SK-N-SH (cell line): ENCODE measurements around the gene ABLIM2. TPM values are rescaled to one million over a fixed set of nuclear protein-coding genes. Genes with fewer than 3 reads are reported as not detected.

Source experiments
- CTCF ChIA-PET: fragments of 300-600, 350-600 bp; formaldehyde crosslinking; extraction: SDS; loops from one replicate; lab custom pipeline; 2021; lab: Yijun Ruan, JAX
- POLR2A ChIA-PET: fragments of 350-600 bp; sonication (Branson Sonifier 250); formaldehyde crosslinking; extraction: SDS; loops from one replicate; lab custom pipeline; 2020; ENCODE audit warnings: antibody characterized with exemption, inconsistent platforms; lab: Yijun Ruan, JAX
- DNase-seq: peaks from one replicate; pipeline ENCODE4 v3.0.0; 2012
- H2AFZ ChIP-seq: fragments of 200-600 bp; sonication (generic); 2 replicates; pipeline ENCODE4 v1.8.1; 2016; ENCODE audit warnings: antibody characterized with exemption, mild to moderate bottlenecking, low read depth
- H3F3A ChIP-seq: fragments of 200-600 bp; sonication (generic); replicated peaks from 2 replicates; pipeline ENCODE3; 2016; ENCODE audit warnings: antibody characterized with exemption, mild to moderate bottlenecking; ENCODE audit not compliant: insufficient read depth
- H3K27ac ChIP-seq, 2 experiments: fragments of 200-500 bp in 1 of 2; fragments of 200-600 bp in 1 of 2; sonication (Bioruptor generic) in 1 of 2; sonication (generic), shearing (Covaris generic) in 1 of 2; 2 replicates each; pipeline versions ENCODE4 v1.5.1 to v1.6.1; 2014 to 2016; ENCODE audit warnings: low read depth in 2 of 2, inconsistent platforms in 1 of 2, low read length in 1 of 2, mild to moderate bottlenecking in 1 of 2, mixed read lengths in 1 of 2
- H3K27me3 ChIP-seq: fragments of 200-600 bp; sonication (generic), shearing (Covaris generic); 2 replicates; pipeline ENCODE4 v1.6.1; 2016; ENCODE audit warnings: mixed run types; ENCODE audit not compliant: insufficient read depth
- H3K36me3 ChIP-seq, 2 experiments: fragments of 200-500 bp in 1 of 2; fragments of 200-600 bp in 1 of 2; sonication (Bioruptor generic) in 1 of 2; sonication (generic) in 1 of 2; replicated peaks in 1 of 2; 2 replicates each; pipeline versions ENCODE3 to v1.5.1; 2014 to 2016; ENCODE audit warnings: low read length in 1 of 2, mild to moderate bottlenecking in 1 of 2; ENCODE audit not compliant: insufficient read depth in 2 of 2, control insufficient read depth in 1 of 2
- H3K4me1 ChIP-seq, 2 experiments: fragments of 200-500 bp in 1 of 2; fragments of 200-600 bp in 1 of 2; sonication (Bioruptor generic) in 1 of 2; sonication (generic), shearing (Covaris generic) in 1 of 2; 2 replicates each; pipeline versions ENCODE4 v1.5.1 to v1.6.1; 2014 to 2016; ENCODE audit warnings: low read depth in 1 of 2, low read length in 1 of 2, mixed run types in 1 of 2; ENCODE audit not compliant: insufficient read depth in 2 of 2, control insufficient read depth in 1 of 2
- H3K4me2 ChIP-seq: fragments of 200-600 bp; sonication (generic), shearing (Covaris generic); 2 replicates; pipeline ENCODE4 v1.6.1; 2017; ENCODE audit warnings: mixed run types
- H3K4me3 ChIP-seq, 2 experiments: fragments of 200-500 bp in 1 of 2; fragments of 200-600 bp in 1 of 2; sonication (Bioruptor generic) in 1 of 2; sonication (generic), shearing (Covaris generic) in 1 of 2; 2 replicates each; pipeline versions ENCODE4 v1.5.1 to v1.8.1; 2014 to 2016; ENCODE audit warnings: low read depth in 2 of 2, inconsistent platforms in 1 of 2, low read length in 1 of 2, mild to moderate bottlenecking in 1 of 2, mixed read lengths in 1 of 2, moderate library complexity in 1 of 2
- H3K79me2 ChIP-seq: fragments of 200-600 bp; sonication (generic); 2 replicates; pipeline ENCODE4 v1.8.1; 2017; ENCODE audit warnings: mild to moderate bottlenecking; ENCODE audit not compliant: insufficient read depth
- H3K9ac ChIP-seq: fragments of 200-600 bp; sonication (generic); 2 replicates; pipeline ENCODE4 v1.6.1; 2017; ENCODE audit warnings: mixed run types
- H3K9me2 ChIP-seq: fragments of 200-600 bp; sonication (generic); 2 replicates; pipeline ENCODE4 v1.6.1; 2017; ENCODE audit warnings: mixed run types
- H3K9me3 ChIP-seq: fragments of 200-600 bp; sonication (generic); 2 replicates; pipeline ENCODE4 v1.6.1; 2017; ENCODE audit warnings: mixed run types, mild to moderate bottlenecking, moderate library complexity
- H4K20me1 ChIP-seq: fragments of 200-600 bp; sonication (generic); 2 replicates; pipeline ENCODE4 v1.6.1; 2017; ENCODE audit warnings: mild to moderate bottlenecking, mixed run types; ENCODE audit not compliant: insufficient read depth
- EP300 ChIP-seq, 2 experiments: IDR thresholded peaks; 2 replicates each; pipeline versions ENCODE4 v1.4.0 to v1.6.1; 2012; ENCODE audit warnings: borderline replicate concordance in 1 of 2, low read depth in 1 of 2, low read length in 1 of 2
- FOSL2 ChIP-seq: IDR thresholded peaks from 2 replicates; pipeline ENCODE4 v1.4.0; 2012; ENCODE audit warnings: low read depth, mild to moderate bottlenecking, moderate library complexity, borderline replicate concordance
- FOXJ3 ChIP-seq: sonication (generic); formaldehyde crosslinking; IDR thresholded peaks from 2 replicates; pipeline ENCODE4 v1.5.1; 2020; ENCODE audit warnings: mild to moderate bottlenecking, missing genetic modification reagents
- GATA2 ChIP-seq: sonication (generic); formaldehyde crosslinking; IDR thresholded peaks from 2 replicates; pipeline ENCODE4 v1.5.0; 2020; ENCODE audit warnings: mild to moderate bottlenecking, missing genetic modification reagents
- JUND ChIP-seq: IDR thresholded peaks from 2 replicates; pipeline ENCODE4 v1.4.0; 2012
- MAX ChIP-seq: IDR thresholded peaks from 2 replicates; pipeline ENCODE4 v1.4.0; 2012; ENCODE audit warnings: low read depth
- MEF2A ChIP-seq: IDR thresholded peaks from 2 replicates; pipeline ENCODE4 v1.4.0; 2012; ENCODE audit warnings: low read depth, borderline replicate concordance
- NFIC ChIP-seq: IDR thresholded peaks from 2 replicates; pipeline ENCODE4 v1.4.0; 2012; ENCODE audit warnings: borderline replicate concordance
- POLR2AphosphoS5 ChIP-seq: IDR thresholded peaks from 2 replicates; pipeline ENCODE4 v1.6.1; 2012; ENCODE audit warnings: low read depth, low read length
- RAD21 ChIP-seq: IDR thresholded peaks from 2 replicates; pipeline ENCODE4 v1.6.1; 2012; ENCODE audit warnings: mild to moderate bottlenecking, low read length
- SMC3 ChIP-seq: IDR thresholded peaks from 2 replicates; pipeline ENCODE4 v1.6.1; 2012; ENCODE audit warnings: low read depth, low read length, improper control_type of control experiment
- TAF1 ChIP-seq: IDR thresholded peaks from 2 replicates; pipeline ENCODE4 v1.6.1; 2012; ENCODE audit warnings: low read depth, mild to moderate bottlenecking, low read length, moderate library complexity, borderline replicate concordance
- TCF12 ChIP-seq: IDR thresholded peaks from 2 replicates; pipeline ENCODE4 v1.4.0; 2012
- TEAD4 ChIP-seq: IDR thresholded peaks from 2 replicates; pipeline ENCODE4 v1.4.0; 2012; ENCODE audit warnings: mild to moderate bottlenecking, borderline replicate concordance; ENCODE audit not compliant: insufficient read depth
- USF1 ChIP-seq: IDR thresholded peaks from 2 replicates; pipeline ENCODE4 v1.4.0; 2012; ENCODE audit warnings: low read depth, borderline replicate concordance
- USF2 ChIP-seq: fragments of 150-350 bp; IDR thresholded peaks from 2 replicates; pipeline ENCODE4 v1.6.1; 2017; ENCODE audit warnings: antibody characterized with exemption, low read length, low read depth, borderline replicate concordance
- WGBS: methylation state at CpG from one replicate; pipeline ENCODE4 v1.1.6; 2017; ENCODE audit warnings: low lambda C conversion rate; 5-methylcytosine and 5-hydroxymethylcytosine counted together
- polyA plus RNA-seq, 3 experiments: library from polyadenylated mRNA; depleted of rRNA; stranded (reverse); fragments of >200 nt; gene quantifications; 2 replicates each; pipeline ENCODE4 v1.2.3, GENCODE V29; 2012
- TF ChIP-seq, protein P1 (sequence below): fragments of 200-600 bp; sonication (generic); IDR thresholded peaks from 2 replicates; pipeline ENCODE4 v1.6.1; 2017; ENCODE audit warnings: antibody characterized with exemption, mild to moderate bottlenecking, moderate library complexity
- TF ChIP-seq, protein P2 (sequence below): IDR thresholded peaks from 2 replicates; pipeline ENCODE4 v1.4.0; 2012; ENCODE audit warnings: low read depth, borderline replicate concordance
- TF ChIP-seq, protein P3 (sequence below): IDR thresholded peaks from 2 replicates; pipeline ENCODE4 v1.6.1; 2012; ENCODE audit warnings: mild to moderate bottlenecking, low read depth, low read length, moderate library complexity

The ABLIM2 gene
- polyA plus RNA-seq, 1 of the 3 experiments (the other 2 are of a cell fraction) = 0.53 TPM

GRCh38 chr4:8090312-8090711 is 68.3 kb downstream of the ABLIM2 start:
- Histone ChIP-seq H3K36me3 (no peaks in the 10 kb centered on the region), H3F3A (no peaks in the 10 kb centered on the region), H2AFZ (no peak overlapping the region), H3K9me3 (peaks cover 10% of the 10 kb centered on the region; the same call in 1 of the 2 replicates), H3K4me3 (no peak overlapping the region), H3K27me3 (no peaks in the 10 kb centered on the region)
- no peak for TF ChIP-seq RAD21
- TF ChIP-seq, all 33 proteins: peak for 0
- no peaks in the 10 kb centered on the region for H3K79me2 ChIP-seq
- H3K9ac ChIP-seq = no peak overlapping the region
- H3K27ac ChIP-seq = no peak overlapping the region
- CTCF ChIA-PET = no interaction called here
- no peaks in the 10 kb centered on the region for H3K9me2 ChIP-seq
- H3K4me1 ChIP-seq = peaks cover 0 to 9% of the 10 kb centered on the region in 2 experiments; a peak in 1 of 4 replicates
- DNase-seq = no peak
- POLR2A ChIA-PET = no interaction called here
- H3K4me2 ChIP-seq = no peak overlapping the region
- WGBS = 49% methylated on average over 4 of the region's 4 CpGs
- no peaks in the 10 kb centered on the region for H4K20me1 ChIP-seq

- TF ChIP-seq SMC3 (no peak), TEAD4 (no peak), FOSL2 (no peak), USF1 (no peak), MAX (no peak), POLR2AphosphoS5 (no peak), FOXJ3 (CRISPR knock-in tag) (no peak), EP300 (IDR thresholded peaks at IDR 0.05; ENCODE audit: borderline replicate concordance in 1 of 2, low read depth in 1 of 2, low read length in 1 of 2) (no peak), TCF12 (no peak), USF2 (no peak), GATA2 (no peak), JUND (no peak), MEF2A (no peak), NFIC (no peak), TAF1 (no peak)
- TF ChIP-seq, protein P1, sequence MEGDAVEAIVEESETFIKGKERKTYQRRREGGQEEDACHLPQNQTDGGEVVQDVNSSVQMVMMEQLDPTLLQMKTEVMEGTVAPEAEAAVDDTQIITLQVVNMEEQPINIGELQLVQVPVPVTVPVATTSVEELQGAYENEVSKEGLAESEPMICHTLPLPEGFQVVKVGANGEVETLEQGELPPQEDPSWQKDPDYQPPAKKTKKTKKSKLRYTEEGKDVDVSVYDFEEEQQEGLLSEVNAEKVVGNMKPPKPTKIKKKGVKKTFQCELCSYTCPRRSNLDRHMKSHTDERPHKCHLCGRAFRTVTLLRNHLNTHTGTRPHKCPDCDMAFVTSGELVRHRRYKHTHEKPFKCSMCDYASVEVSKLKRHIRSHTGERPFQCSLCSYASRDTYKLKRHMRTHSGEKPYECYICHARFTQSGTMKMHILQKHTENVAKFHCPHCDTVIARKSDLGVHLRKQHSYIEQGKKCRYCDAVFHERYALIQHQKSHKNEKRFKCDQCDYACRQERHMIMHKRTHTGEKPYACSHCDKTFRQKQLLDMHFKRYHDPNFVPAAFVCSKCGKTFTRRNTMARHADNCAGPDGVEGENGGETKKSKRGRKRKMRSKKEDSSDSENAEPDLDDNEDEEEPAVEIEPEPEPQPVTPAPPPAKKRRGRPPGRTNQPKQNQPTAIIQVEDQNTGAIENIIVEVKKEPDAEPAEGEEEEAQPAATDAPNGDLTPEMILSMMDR = no peak
- TF ChIP-seq, protein P2, sequence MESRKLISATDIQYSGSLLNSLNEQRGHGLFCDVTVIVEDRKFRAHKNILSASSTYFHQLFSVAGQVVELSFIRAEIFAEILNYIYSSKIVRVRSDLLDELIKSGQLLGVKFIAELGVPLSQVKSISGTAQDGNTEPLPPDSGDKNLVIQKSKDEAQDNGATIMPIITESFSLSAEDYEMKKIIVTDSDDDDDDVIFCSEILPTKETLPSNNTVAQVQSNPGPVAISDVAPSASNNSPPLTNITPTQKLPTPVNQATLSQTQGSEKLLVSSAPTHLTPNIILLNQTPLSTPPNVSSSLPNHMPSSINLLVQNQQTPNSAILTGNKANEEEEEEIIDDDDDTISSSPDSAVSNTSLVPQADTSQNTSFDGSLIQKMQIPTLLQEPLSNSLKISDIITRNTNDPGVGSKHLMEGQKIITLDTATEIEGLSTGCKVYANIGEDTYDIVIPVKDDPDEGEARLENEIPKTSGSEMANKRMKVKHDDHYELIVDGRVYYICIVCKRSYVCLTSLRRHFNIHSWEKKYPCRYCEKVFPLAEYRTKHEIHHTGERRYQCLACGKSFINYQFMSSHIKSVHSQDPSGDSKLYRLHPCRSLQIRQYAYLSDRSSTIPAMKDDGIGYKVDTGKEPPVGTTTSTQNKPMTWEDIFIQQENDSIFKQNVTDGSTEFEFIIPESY = no peak
- TF ChIP-seq, protein P3, sequence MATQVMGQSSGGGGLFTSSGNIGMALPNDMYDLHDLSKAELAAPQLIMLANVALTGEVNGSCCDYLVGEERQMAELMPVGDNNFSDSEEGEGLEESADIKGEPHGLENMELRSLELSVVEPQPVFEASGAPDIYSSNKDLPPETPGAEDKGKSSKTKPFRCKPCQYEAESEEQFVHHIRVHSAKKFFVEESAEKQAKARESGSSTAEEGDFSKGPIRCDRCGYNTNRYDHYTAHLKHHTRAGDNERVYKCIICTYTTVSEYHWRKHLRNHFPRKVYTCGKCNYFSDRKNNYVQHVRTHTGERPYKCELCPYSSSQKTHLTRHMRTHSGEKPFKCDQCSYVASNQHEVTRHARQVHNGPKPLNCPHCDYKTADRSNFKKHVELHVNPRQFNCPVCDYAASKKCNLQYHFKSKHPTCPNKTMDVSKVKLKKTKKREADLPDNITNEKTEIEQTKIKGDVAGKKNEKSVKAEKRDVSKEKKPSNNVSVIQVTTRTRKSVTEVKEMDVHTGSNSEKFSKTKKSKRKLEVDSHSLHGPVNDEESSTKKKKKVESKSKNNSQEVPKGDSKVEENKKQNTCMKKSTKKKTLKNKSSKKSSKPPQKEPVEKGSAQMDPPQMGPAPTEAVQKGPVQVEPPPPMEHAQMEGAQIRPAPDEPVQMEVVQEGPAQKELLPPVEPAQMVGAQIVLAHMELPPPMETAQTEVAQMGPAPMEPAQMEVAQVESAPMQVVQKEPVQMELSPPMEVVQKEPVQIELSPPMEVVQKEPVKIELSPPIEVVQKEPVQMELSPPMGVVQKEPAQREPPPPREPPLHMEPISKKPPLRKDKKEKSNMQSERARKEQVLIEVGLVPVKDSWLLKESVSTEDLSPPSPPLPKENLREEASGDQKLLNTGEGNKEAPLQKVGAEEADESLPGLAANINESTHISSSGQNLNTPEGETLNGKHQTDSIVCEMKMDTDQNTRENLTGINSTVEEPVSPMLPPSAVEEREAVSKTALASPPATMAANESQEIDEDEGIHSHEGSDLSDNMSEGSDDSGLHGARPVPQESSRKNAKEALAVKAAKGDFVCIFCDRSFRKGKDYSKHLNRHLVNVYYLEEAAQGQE = no peak
- no peak overlapping the region for H3K4me3 ChIP-seq
- ChIA-PET POLR2A (no interaction called here), CTCF (no interaction called here)
- no peak overlapping the region for H2AFZ ChIP-seq
- no peaks in the 10 kb centered on the region for H4K20me1 ChIP-seq
- no peaks in the 10 kb centered on the region for H3F3A ChIP-seq
- DNase-seq = no peak
- no peaks in the 10 kb centered on the region for H3K36me3 ChIP-seq
- H3K9me3 ChIP-seq = peaks cover 10% of the 10 kb centered on the region; the same call in 1 of the 2 replicates
- no peaks in the 10 kb centered on the region for H3K79me2 ChIP-seq
- H3K27ac ChIP-seq = no peak overlapping the region
- WGBS = 56% methylated on average over 2 of the region's 7 CpGs
- H3K9ac ChIP-seq = no peak overlapping the region
- peaks cover 0 to 9% of the 10 kb centered on the region in 2 experiments; a peak in 1 of 4 replicates for H3K4me1 ChIP-seq
- no peaks in the 10 kb centered on the region for H3K9me2 ChIP-seq
- H3K27me3 ChIP-seq = no peaks in the 10 kb centered on the region
- H3K4me2 ChIP-seq = no peak overlapping the region
Observed at GRCh38 chr4:8089862-8090261, 68.8 kb downstream of the ABLIM2 start.
